Measurements from ENCODE around the gene GCK.
"Not testable (repeated sequence)": the region's sequence is repeated elsewhere in the genome, so short reads cannot be mapped to it uniquely, and the experiment has no call there.

Gene GCK

DNA sequence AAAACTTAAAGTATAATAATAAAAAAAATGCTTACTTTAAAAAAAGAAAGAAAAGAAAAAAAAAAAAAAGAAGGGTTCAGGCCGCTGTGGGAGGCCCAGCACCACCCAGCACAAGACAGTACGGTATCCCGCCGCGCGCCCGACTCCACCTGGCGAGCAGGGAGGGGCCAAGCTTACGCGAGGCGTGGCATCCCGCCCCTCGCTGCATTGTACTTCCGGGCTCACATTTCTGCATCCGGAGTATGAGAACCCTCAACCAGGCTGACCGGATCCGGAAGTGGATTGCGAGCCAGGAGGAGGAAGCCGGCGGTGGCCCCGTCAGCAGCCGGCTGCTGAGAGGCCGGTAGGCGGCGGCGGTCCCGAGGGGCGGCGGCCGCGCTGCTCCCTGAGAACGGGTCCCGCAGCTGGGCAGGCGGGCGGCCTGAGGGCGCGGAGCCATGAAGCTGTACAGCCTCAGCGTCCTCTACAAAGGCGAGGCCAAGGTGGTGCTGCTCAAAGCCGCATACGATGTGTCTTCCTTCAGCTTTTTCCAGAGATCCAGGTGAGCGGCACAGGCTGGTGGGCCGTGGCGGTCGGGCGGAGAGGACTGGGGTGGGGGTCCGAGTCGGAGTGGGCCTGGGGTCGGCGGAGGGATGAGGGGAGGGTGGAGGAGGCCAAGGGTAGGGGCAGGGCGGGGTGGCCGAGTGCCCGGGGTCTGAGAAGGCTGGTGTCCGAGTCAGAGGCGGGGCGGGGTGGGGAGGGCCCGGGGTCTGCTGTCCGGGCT lies 11.6 kb upstream of the GCK start, which contains the start of gene YKT6:
TSS of gene YKT6 (plus strand) at position 280 of the 763 bp plus-strand sequence. CDS start at position 438, 158 bp downstream.
- peak; percentile 92 for DNase-seq

GRCh38 chr7:44200163-44200562 lies 10.9 kb upstream of the GCK start:
- DNase-seq = not testable (repeated sequence)

GRCh38 chr7:44197474-44197873 lies 8.2 kb upstream of the GCK start:
- no peak for DNase-seq

DNA sequence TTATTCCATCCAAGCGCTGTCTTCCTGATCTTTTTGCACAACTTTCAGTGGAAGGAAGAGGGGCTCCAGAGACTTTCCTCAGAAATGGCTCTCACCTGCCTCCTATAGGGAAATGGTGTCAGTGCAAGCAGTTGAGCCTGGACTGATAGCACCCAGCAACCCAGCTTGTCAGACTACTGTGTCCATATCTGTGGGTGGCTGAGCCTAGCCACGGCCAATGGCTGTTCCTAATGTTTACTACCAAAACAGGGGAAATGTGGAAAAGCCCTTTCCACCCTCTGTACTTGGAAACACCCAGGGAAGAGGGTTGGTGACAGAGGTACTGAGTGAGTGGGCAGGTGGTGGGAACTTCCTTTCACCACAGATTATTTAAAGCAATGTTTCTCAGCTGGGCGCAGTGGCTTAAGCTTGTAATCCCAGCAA lies 7.2 kb upstream of the GCK start:
- DNase-seq = peak; percentile 12

- DNase-seq = peak; percentile 15
These were observed 6.7 kb upstream of the GCK start for GRCh38 chr7:44195889-44196288.

DNA sequence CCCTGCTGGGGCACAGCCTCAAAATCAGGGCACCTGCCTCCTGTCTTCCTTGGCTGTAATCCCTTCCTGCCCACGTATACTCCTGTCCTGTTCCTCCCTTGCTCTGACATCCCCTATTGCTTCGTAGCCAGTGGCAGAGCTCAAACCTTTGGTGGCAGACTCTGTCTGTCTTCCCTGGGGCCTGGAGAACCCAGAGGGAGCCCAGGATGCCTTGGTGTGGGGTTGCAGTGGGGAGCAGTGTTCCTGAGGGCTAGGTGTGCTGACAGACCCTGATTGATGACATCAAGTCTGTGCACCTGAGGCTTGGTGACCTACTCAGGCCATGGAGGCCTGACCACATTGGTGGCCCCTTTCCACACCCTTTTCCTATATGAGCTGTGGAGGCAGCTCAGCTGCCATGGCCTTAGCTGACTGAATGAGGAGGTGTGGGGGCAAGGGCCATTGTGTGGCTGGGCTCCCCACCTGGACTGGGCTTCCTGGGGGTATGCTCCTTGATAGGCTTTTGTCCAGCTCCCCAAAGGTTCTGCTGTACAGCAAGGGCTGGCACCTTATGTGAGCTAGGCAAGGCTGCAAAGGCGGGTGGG lies 5.4 kb upstream of the GCK start:
- DNase-seq = no peak

GRCh38 chr7:44194069-44194468 lies 4.8 kb upstream of the GCK start:
- no peak for DNase-seq

GRCh38 chr7:44193011-44193802 lies 4.0 kb upstream of the GCK start:
- no peak for DNase-seq

- no peak for DNase-seq
These were observed 1.9 kb upstream of the GCK start for GRCh38 chr7:44191171-44191570.

GRCh38 chr7:44189993-44190872 lies 994 bp upstream of the GCK start:
- no peak for DNase-seq

DNA sequence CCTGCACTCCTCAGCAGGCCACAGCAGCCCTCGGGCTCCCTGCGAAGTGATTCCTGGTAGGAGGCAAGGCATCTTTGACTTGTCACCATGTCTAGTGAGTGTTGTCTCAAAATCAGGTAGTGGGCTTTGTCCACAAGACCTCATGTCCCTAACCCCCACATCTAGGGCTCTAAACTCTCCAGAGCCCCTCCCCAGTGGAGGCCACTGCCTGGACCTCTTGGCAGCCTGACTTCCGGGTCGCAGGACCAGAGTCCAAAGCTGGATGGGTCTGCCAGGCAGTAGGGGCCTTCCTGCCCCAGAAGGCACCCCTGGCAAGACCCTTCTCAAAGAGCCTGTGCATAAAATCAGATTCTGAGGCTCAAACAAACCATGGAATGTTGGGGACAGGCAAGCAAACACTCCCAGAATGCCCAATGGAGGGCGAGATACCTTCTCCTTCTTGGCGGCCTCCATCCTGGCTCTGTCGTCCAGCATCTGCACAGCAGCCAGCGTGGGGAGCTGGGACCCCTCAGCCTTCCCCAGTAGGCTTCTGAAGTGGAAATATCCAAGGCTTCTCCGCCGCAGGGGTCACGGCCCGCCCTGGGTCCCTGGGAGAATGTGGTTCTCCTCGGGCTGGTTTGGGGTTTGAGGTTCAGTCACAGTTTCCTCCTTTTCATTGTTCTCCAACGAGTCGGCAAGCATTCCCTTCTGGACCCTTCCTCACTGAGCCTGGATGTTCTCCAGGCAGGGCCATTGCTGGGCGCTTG lies 586 bp downstream of the GCK start:
- DNase-seq = no peak

DNA sequence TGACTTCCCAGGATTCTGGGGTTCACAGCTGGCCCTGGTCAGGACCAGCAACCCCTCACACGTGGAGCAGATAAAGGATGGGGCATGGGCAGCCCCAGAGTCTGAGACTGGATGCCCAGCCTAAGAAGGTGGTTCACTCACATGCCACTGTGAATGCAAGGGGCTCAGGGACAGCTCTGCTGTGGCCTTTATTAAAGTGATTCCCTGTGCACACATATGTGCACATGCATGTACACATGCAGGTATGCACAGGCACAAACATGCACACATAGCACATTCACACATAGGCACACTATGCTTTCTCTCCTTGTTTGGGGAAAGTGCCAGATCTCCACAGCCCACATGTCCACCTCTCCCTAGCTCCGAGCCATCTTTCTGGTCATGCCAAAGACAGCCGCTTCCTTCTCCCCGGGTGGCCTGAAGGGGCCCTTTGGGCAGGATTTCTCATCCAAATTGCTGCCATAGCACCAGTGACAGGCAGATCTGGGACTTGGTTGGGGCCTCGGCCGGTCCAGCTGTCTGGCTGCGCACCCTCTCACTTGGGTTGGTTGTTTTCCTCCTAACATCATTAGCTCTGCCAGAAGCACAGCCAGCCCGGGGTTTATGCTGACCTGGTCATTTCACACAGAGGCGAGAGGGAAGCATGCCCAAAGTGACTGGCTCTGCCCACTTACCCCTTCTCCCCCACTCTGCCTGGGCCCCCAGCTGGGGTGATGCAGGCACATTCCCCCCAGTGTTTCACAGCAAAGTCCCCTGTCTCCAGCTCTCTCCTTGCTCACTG lies 1.4 kb downstream of the GCK start:
- DNase-seq = no peak

DNA sequence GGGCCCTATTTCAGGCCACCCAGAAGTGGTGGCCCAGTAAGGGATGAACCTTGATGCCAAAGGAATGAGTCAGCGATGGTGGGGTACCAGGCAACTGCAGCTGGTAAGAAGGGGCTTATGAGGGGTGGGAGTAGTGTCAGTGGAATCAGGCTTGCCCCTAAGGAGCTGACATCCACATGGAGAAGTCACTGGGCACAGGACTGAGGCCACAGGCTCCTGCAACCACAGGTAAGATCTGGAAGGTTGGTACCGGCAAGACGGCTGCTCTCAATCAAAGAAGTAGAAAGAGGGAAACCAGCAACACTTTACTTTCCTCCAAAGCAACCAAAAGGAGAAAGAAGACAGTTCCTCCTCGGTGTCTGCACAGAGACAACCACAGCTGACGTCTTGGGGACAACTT lies 2.5 kb downstream of the GCK start:
- no peak for DNase-seq

DNA sequence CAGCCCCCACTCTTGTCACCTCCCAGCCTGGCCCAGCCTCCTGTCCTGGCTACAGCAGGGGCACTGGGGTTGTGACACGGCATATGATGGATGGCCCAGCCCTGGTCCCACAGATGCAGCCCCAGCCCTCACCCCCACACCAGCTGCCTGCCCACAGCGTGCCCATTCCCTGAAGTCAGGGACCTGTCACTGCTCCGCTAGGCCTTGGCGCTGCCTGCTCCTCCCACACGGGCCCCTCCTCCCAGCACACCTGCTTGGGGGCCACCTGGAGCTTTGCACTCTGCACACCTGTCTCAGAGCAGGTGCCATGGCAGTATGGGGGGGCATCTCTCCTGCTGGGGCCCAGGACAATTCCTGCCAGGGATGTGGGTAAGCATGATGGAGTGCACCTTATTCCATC lies 3.5 kb downstream of the GCK start:
- no peak for DNase-seq

GRCh38 chr7:44184873-44185446 lies 4.3 kb downstream of the GCK start:
- no peak for DNase-seq

- DNase-seq = no peak
These were observed 4.9 kb downstream of the GCK start for GRCh38 chr7:44184206-44184872.

GRCh38 chr7:44183386-44183785 lies 5.9 kb downstream of the GCK start:
- no peak for DNase-seq

DNA sequence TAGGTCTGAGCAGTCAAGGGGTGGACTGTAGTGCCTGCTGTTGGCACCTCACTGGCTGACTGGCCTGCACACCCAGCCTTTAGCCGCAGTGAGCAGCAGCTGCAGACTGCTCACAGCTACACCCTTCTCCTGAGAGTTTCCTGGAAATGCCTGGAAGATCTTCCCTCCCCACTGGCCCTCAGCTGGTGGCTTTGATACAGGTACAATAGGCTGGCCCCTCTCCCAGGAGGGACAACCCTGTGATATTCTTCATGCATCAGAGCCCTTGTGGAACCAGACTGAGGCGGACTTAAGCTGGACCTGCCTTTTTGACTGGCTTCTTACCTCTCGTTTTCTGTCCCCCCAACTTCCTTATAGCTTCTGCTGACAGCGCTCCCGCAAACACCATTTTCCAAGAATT lies 6.4 kb downstream of the GCK start:
- no peak for DNase-seq

DNA sequence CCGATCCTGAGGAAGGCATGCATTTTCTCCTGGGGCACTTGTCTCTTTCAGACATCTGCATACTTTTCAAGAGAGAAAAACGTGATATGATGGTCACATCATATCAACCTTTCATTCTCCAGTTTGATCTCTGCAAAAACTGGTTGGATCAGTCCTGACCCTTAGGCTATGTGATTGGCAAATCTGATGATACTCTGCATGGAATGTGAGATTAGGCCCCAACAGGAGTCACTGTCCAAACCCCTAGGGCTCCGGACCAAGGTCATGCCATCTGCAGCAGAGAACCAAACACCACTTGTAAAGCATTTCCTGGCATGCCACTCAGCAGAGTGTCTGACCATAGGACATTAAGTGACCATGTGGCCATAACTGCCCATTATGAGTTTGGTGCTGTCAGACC lies 8.6 kb downstream of the GCK start:
- no peak for DNase-seq

- DNase-seq = peak; percentile 62
These were observed 11.6 kb downstream of the GCK start for GRCh38 chr7:44177570-44178131.

Data from NCI-H446 treated with DMSO at 0.1 percent for 48 hours (cell line).